K562 (cell line): ENCODE results near the gene ARF1. TPM values are rescaled to one million over a fixed set of nuclear protein-coding genes. Genes with fewer than 3 reads are reported as not detected.

ENCODE experiments used
- ATF1 ChIP-seq, 2 experiments: fragments of 450-650 bp in 1 of 2; IDR thresholded peaks; 2 replicates each; pipeline ENCODE4 v1.6.1; 2016; ENCODE audit warnings: missing compliant biosample characterization in 1 of 2, missing genetic modification characterization in 1 of 2
- ATF7 ChIP-seq: fragments of 450-650 bp; IDR thresholded peaks from 2 replicates; pipeline ENCODE4 v1.7.1; 2014; ENCODE audit warnings: mild to moderate bottlenecking, moderate library complexity
- DPF2 ChIP-seq: fragments of 450-650 bp; IDR thresholded peaks from 2 replicates; pipeline ENCODE4 v1.6.1; 2016
- GABPB1 ChIP-seq: sonication (generic); formaldehyde crosslinking; IDR thresholded peaks from 2 replicates; pipeline ENCODE4 v1.8.0; 2022; ENCODE audit warnings: mild to moderate bottlenecking, missing genetic modification reagents
- HLTF ChIP-seq: fragments of 450-650 bp; IDR thresholded peaks from 2 replicates; pipeline ENCODE4 v1.6.1; 2016
- KAT7 ChIP-seq: sonication (generic); formaldehyde crosslinking; IDR thresholded peaks from 2 replicates; pipeline ENCODE4 v1.8.0; 2022; ENCODE audit warnings: missing genetic modification reagents, mild to moderate bottlenecking, borderline replicate concordance
- MTA1 ChIP-seq: fragments of 450-650 bp; IDR thresholded peaks from 2 replicates; pipeline ENCODE4 v1.6.1; 2017; ENCODE audit warnings: borderline replicate concordance
- MTA2 ChIP-seq: fragments of 450-650 bp; IDR thresholded peaks from 2 replicates; pipeline ENCODE4 v1.6.1; 2016; ENCODE audit warnings: low read depth
- MYC ChIP-seq, 2 experiments: fragments of 250-450 bp in 1 of 2; sonication (Bioruptor Pico) in 1 of 2; IDR thresholded peaks; 2 replicates each; pipeline versions ENCODE4 v1.5.1 to v1.6.1; 2012 to 2021; ENCODE audit warnings: low read depth in 2 of 2, borderline replicate concordance in 1 of 2, improper control_type of control experiment in 1 of 2, low read length in 1 of 2, mild to moderate bottlenecking in 1 of 2, moderate library complexity in 1 of 2
- SMAD4 ChIP-seq: fragments of 250-450 bp; sonication (Bioruptor Pico); conservative IDR thresholded peaks from 2 replicates; pipeline ENCODE4 v1.8.0; 2021; ENCODE audit warnings: inconsistent platforms, mild to moderate bottlenecking, moderate library complexity
- TAF15 ChIP-seq: fragments of 200-400 bp; formaldehyde crosslinking; IDR thresholded peaks from 2 replicates; pipeline ENCODE4 v1.6.1; 2017; ENCODE audit warnings: mild to moderate bottlenecking, low read depth, low read length, moderate library complexity
- TARDBP ChIP-seq: fragments of 450-650 bp; IDR thresholded peaks from 2 replicates; pipeline ENCODE4 v1.6.1; 2016
- TRIM24 ChIP-seq, 2 experiments: fragments of 450-650 bp; IDR thresholded peaks; 2 replicates each; pipeline ENCODE4 v1.6.1; 2016
- VEZF1 ChIP-seq: fragments of 200-800 bp; sonication (Bioruptor generic); IDR thresholded peaks from 2 replicates; pipeline ENCODE4 v1.6.1; 2017; ENCODE audit warnings: missing genetic modification characterization, missing compliant biosample characterization
- YY1 ChIP-seq, 3 experiments: IDR thresholded peaks; 2 replicates each; pipeline ENCODE4 v1.6.1; 2011; ENCODE audit warnings: low read length in 2 of 3, mild to moderate bottlenecking in 2 of 3, moderate library complexity in 2 of 3, borderline replicate concordance in 1 of 3, control low read depth in 1 of 3, low read depth in 1 of 3; ENCODE audit not compliant: insufficient read depth in 3 of 3, insufficient replicate concordance in 2 of 3, control insufficient read depth in 1 of 3, insufficient read length in 1 of 3; ENCODE audit errors: extremely low read depth in 1 of 3
- ZFX ChIP-seq: sonication (generic); formaldehyde crosslinking; IDR thresholded peaks from 2 replicates; pipeline ENCODE4 v1.8.0; 2022; ENCODE audit warnings: mild to moderate bottlenecking, missing genetic modification reagents, moderate library complexity
- ZNF175 ChIP-seq: fragments of 200-800 bp; sonication (Bioruptor generic); IDR thresholded peaks from 2 replicates; pipeline ENCODE4 v1.6.1; 2016; ENCODE audit warnings: low read depth, mild to moderate bottlenecking, missing genetic modification characterization, missing compliant biosample characterization
- polyA plus RNA-seq, 8 experiments: library from polyadenylated mRNA; depleted of rRNA in 4 of 8; stranded (reverse) in 5 of 8; unstranded in 3 of 8; fragments of >200 nt; fragmentation: Nextera tagmentation in 2 of 8; fragmentation: Illumina TruSeq in 1 of 8; extraction: Ambion mirVana in 2 of 8; extraction: Trizol in 1 of 8; gene quantifications; 2 replicates each; pipeline versions ENCODE4 v1.2.1 to v1.2.3, GENCODE V29; 2011 to 2014; ENCODE audit warnings: inconsistent platforms in 1 of 8, missing spikeins in 1 of 8
- total RNA-seq, 7 experiments: library from RNA; depleted of rRNA in 6 of 7; stranded (reverse); fragments of >200 nt in 6 of 7; fragmentation: Illumina TruSeq in 2 of 7; extraction: Trizol in 2 of 7; gene quantifications; 2 replicates each; pipeline versions ENCODE4 v1.2.1 to v1.2.3, GENCODE V29; 2011 to 2021; ENCODE audit warnings: low replicate concordance in 1 of 7
- TF ChIP-seq, protein P1 (sequence below): fragments of 450-650 bp; IDR thresholded peaks from 2 replicates; pipeline ENCODE4 v1.6.1; 2016; ENCODE audit warnings: borderline replicate concordance
- TF ChIP-seq, protein P2 (sequence below): sonication (generic); formaldehyde crosslinking; IDR thresholded peaks from 2 replicates; pipeline ENCODE4 v1.9.0; 2022; ENCODE audit warnings: mild to moderate bottlenecking, missing genetic modification reagents
- TF ChIP-seq, protein P3 (sequence below): IDR thresholded peaks from 2 replicates; pipeline ENCODE4 v1.6.1; 2011; ENCODE audit warnings: borderline replicate concordance, low read depth, mild to moderate bottlenecking, moderate library complexity, low read length; ENCODE audit not compliant: insufficient read depth, poor library complexity, severe bottlenecking

Gene ARF1
- total and polyA plus RNA-seq, 9 of the 15 experiments (the other 6 are each of a cell fraction or from before 2014, with no cell fraction given): 69.8 to 593 (median 325) TPM

GRCh38 chr1:228145463-228146416 is 63.2 kb downstream of the ARF1 start (continued):
- TF ChIP-seq YY1 (IDR thresholded peaks at IDR 0.05; ENCODE audit: borderline replicate concordance in 1 of 3, control insufficient read depth in 1 of 3, extremely low read depth in 1 of 3, insufficient read depth in 3 of 3, insufficient read length in 1 of 3, insufficient replicate concordance in 2 of 3, low read depth in 1 of 3, low read length in 2 of 3) (peak in 1 of 3 experiments; percentile 13), ATF1 (CRISPR knock-in tag; IDR thresholded peaks at IDR 0.05) (no peak), ATF1 (tag; IDR thresholded peaks at IDR 0.05) (peak; percentile 43), ZNF175 (peak; percentile 48; the same call in 1 of the 2 replicates), KAT7 (CRISPR knock-in tag) (peak; percentile 71; the same call in 1 of the 2 replicates), MTA2 (peak; percentile 95), ATF7 (peak; percentile 56), ZFX (CRISPR knock-in tag) (0 out of 2 replicates have a peak, but pooled peaks have one; percentile 25), VEZF1 (CRISPR knock-in tag) (peak; percentile 77), MTA1 (peak; percentile 89), HLTF (peak; percentile 84), TAF15 (0 out of 2 replicates have a peak, but pooled peaks have one; percentile 26), DPF2 (peak; percentile 96), SMAD4 (CRISPR knock-in tag) (peak; percentile 92), MYC (IDR thresholded peaks at IDR 0.05; ENCODE audit: low read depth, low read length) (0 out of 2 replicates have a peak, but pooled peaks have one; percentile 56), MYC (CRISPR knock-in tag; IDR thresholded peaks at IDR 0.05; ENCODE audit: borderline replicate concordance, low read depth) (no peak), TRIM24 (IDR thresholded peaks at IDR 0.05) (peak; percentile 73 to 88), TARDBP (peak; percentile 85), GABPB1 (0 out of 2 replicates have a peak, but pooled peaks have one; percentile 21)
- TF ChIP-seq, protein P1, sequence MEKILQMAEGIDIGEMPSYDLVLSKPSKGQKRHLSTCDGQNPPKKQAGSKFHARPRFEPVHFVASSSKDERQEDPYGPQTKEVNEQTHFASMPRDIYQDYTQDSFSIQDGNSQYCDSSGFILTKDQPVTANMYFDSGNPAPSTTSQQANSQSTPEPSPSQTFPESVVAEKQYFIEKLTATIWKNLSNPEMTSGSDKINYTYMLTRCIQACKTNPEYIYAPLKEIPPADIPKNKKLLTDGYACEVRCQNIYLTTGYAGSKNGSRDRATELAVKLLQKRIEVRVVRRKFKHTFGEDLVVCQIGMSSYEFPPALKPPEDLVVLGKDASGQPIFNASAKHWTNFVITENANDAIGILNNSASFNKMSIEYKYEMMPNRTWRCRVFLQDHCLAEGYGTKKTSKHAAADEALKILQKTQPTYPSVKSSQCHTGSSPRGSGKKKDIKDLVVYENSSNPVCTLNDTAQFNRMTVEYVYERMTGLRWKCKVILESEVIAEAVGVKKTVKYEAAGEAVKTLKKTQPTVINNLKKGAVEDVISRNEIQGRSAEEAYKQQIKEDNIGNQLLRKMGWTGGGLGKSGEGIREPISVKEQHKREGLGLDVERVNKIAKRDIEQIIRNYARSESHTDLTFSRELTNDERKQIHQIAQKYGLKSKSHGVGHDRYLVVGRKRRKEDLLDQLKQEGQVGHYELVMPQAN: peak; percentile 52; the same call in 1 of the 2 replicates
- TF ChIP-seq, protein P2, sequence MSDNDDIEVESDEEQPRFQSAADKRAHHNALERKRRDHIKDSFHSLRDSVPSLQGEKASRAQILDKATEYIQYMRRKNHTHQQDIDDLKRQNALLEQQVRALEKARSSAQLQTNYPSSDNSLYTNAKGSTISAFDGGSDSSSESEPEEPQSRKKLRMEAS: peak; percentile 37; the same call in 1 of the 2 replicates
- TF ChIP-seq, protein P3, sequence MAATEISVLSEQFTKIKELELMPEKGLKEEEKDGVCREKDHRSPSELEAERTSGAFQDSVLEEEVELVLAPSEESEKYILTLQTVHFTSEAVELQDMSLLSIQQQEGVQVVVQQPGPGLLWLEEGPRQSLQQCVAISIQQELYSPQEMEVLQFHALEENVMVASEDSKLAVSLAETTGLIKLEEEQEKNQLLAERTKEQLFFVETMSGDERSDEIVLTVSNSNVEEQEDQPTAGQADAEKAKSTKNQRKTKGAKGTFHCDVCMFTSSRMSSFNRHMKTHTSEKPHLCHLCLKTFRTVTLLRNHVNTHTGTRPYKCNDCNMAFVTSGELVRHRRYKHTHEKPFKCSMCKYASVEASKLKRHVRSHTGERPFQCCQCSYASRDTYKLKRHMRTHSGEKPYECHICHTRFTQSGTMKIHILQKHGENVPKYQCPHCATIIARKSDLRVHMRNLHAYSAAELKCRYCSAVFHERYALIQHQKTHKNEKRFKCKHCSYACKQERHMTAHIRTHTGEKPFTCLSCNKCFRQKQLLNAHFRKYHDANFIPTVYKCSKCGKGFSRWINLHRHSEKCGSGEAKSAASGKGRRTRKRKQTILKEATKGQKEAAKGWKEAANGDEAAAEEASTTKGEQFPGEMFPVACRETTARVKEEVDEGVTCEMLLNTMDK: no peak
